ENCODE data around the gene RASAL3.
"Not testable (repeated sequence)": the region's sequence is repeated elsewhere in the genome, so short reads cannot be mapped to it uniquely, and the experiment has no call there.

The RASAL3 gene

GRCh38 chr19:15464394-15465385 lies at the start of gene RASAL3:
TSS of gene RASAL3 (minus strand) at chr19:15464544. CDS start at chr19:15464358, 186 bp downstream.
- DNase-seq (ENCODE audit: low read depth in 2 of 2) = peak; percentile 35 to 56

GRCh38 chr19:15511671-15512424 lies 47.5 kb upstream of the RASAL3 start:
- DNase-seq (ENCODE audit: low read depth in 2 of 2) = no peak

- no peak for DNase-seq (ENCODE audit: low read depth in 2 of 2)
Observed at GRCh38 chr19:15508035-15508710, 43.8 kb upstream of the RASAL3 start, which contains the start of gene CYP4F22. TSS of gene CYP4F22 (plus strand) at chr19:15508525. CDS start at chr19:15525337, 16,812 bp downstream.

GRCh38 chr19:15507068-15508034 lies 43.0 kb upstream of the RASAL3 start:
- no peak for DNase-seq (ENCODE audit: low read depth in 2 of 2)

- DNase-seq (ENCODE audit: low read depth in 2 of 2) = no peak
Observed at GRCh38 chr19:15506074-15506571, 41.8 kb upstream of the RASAL3 start.

GRCh38 chr19:15502264-15502663 lies 37.9 kb upstream of the RASAL3 start:
- no peak for DNase-seq (ENCODE audit: low read depth in 2 of 2)

GRCh38 chr19:15501596-15501995 lies 37.3 kb upstream of the RASAL3 start:
- no peak for DNase-seq (ENCODE audit: low read depth in 2 of 2)

GRCh38 chr19:15498910-15499309 lies 34.6 kb upstream of the RASAL3 start:
- DNase-seq (ENCODE audit: low read depth in 2 of 2) = no peak

- DNase-seq (ENCODE audit: low read depth in 2 of 2) = no peak
Observed at GRCh38 chr19:15498156-15498858, 34.0 kb upstream of the RASAL3 start.

GRCh38 chr19:15495151-15495550 lies 30.8 kb upstream of the RASAL3 start:
- no peak for DNase-seq (ENCODE audit: low read depth in 2 of 2)

GRCh38 chr19:15488489-15489226 lies 24.3 kb upstream of the RASAL3 start:
- DNase-seq (ENCODE audit: low read depth in 2 of 2) = no peak

GRCh38 chr19:15487038-15487437 lies 22.7 kb upstream of the RASAL3 start:
- DNase-seq (ENCODE audit: low read depth in 2 of 2) = no peak

- DNase-seq (ENCODE audit: low read depth in 2 of 2) = not testable (repeated sequence)
Observed at GRCh38 chr19:15485768-15486167, 21.4 kb upstream of the RASAL3 start.

- not testable (repeated sequence) for DNase-seq (ENCODE audit: low read depth in 2 of 2)
Observed at GRCh38 chr19:15480996-15481395, 16.7 kb upstream of the RASAL3 start.

- DNase-seq (ENCODE audit: low read depth in 2 of 2) = no peak
Observed at GRCh38 chr19:15479391-15480345, 15.3 kb upstream of the RASAL3 start, which contains the start of gene PGLYRP2. TSS of gene PGLYRP2 (minus strand) at chr19:15479501. CDS start at chr19:15479371, 130 bp downstream.

GRCh38 chr19:15476325-15476724 lies 12.0 kb upstream of the RASAL3 start:
- no peak for DNase-seq (ENCODE audit: low read depth in 2 of 2)

GRCh38 chr19:15475611-15476010 lies 11.3 kb upstream of the RASAL3 start:
- no peak for DNase-seq (ENCODE audit: low read depth in 2 of 2)

GRCh38 chr19:15475169-15475568 lies 10.8 kb upstream of the RASAL3 start:
- no peak for DNase-seq (ENCODE audit: low read depth in 2 of 2)

Data from stimulated activated CD4-positive, alpha-beta T cell treated with anti-CD3 and anti-CD28 coated beads, Interleukin-12 subunit alpha, Interleukin-12 subunit beta, amount 100 ng/mL, for 24 hours (primary cell).